WTC11 (cell line): ENCODE results near the gene TMEM95.

Source experiments
- FOXP1 ChIP-seq: sonication (generic); formaldehyde crosslinking; IDR thresholded peaks from 2 replicates; pipeline ENCODE4 v1.8.0; 2022; ENCODE audit warnings: missing genetic modification reagents, mild to moderate bottlenecking, moderate library complexity, borderline replicate concordance
- IRF2 ChIP-seq: sonication (generic); formaldehyde crosslinking; IDR thresholded peaks from 2 replicates; pipeline ENCODE4 v1.8.0; 2022; ENCODE audit warnings: low read depth, missing genetic modification reagents, borderline replicate concordance
- MAX ChIP-seq: sonication (generic); formaldehyde crosslinking; IDR thresholded peaks from 2 replicates; pipeline ENCODE4 v1.8.0; 2022; ENCODE audit warnings: mild to moderate bottlenecking, missing genetic modification reagents

GRCh38 chr17:7314719-7315569 is 40.0 kb upstream of the TMEM95 start, which contains the start of gene GPS2:
- peak; percentile 45; the same call in 1 of the 2 replicates for TF ChIP-seq MAX
- TF ChIP-seq FOXP1 (CRISPR knock-in tag), result peak; percentile 71; the same call in 1 of the 2 replicates
- no peak for TF ChIP-seq IRF2 (CRISPR knock-in tag)
